Stomach (tissue), 9 donors: ENCODE data around the gene HDGF. TPM values are rescaled to one million over a fixed set of nuclear protein-coding genes. Genes with fewer than 3 reads are reported as not detected.
"Not testable (repeated sequence)": the region's sequence is repeated elsewhere in the genome, so short reads cannot be mapped to it uniquely, and the experiment has no call there.

Experiments
- DNase-seq, 2 donors: peaks; one replicate each; pipeline versions ENCODE4 v3.0.0 to v3.0.0-alpha.2; 2013 to 2019
- H3K27ac ChIP-seq, 5 donors: fragments of 200-600 bp in 4 of 5; sonication (generic) in 4 of 5; one replicate each; pipeline ENCODE4 v1.5.1; 2013 to 2019; ENCODE audit warnings: mild to moderate bottlenecking in 1 of 5, moderate library complexity in 1 of 5
- H3K27me3 ChIP-seq, 3 donors: fragments of 200-600 bp; sonication (generic); one replicate each; pipeline ENCODE4 v1.5.1; 2017 to 2019; ENCODE audit warnings: mixed run types in 1 of 3
- H3K36me3 ChIP-seq, 4 donors: fragments of 200-600 bp; sonication (generic); 1 replicate in 3 of 4; 2 replicates in 1 of 4; pipeline ENCODE4 v1.5.1; 2016 to 2019
- H3K4me1 ChIP-seq, 4 donors: fragments of 200-600 bp; sonication (generic); one replicate each; pipeline ENCODE4 v1.5.1; 2016 to 2019
- H3K4me3 ChIP-seq, 4 donors: fragments of 200-600 bp; sonication (generic) in 3 of 4; one replicate each; pipeline ENCODE4 v1.5.1; 2016 to 2019; ENCODE audit warnings: mild to moderate bottlenecking in 1 of 4
- H3K9me3 ChIP-seq, 4 donors: fragments of 200-600 bp; sonication (generic); one replicate each; pipeline ENCODE4 v1.5.1; 2016 to 2019
- EP300 ChIP-seq: sonication (generic); formaldehyde crosslinking; IDR thresholded peaks from one replicate; pipeline ENCODE4 v1.6.1; 2017; ENCODE audit warnings: antibody characterized with exemption
- POLR2A ChIP-seq, 4 donors: fragments of 450-650 bp; IDR thresholded peaks; one replicate each; pipeline ENCODE4 v1.6.1; 2016; ENCODE audit warnings: antibody characterized with exemption in 4 of 4, control low read depth in 2 of 4, mild to moderate bottlenecking in 1 of 4, moderate library complexity in 1 of 4
- POLR2AphosphoS5 ChIP-seq, 3 donors: sonication (generic); formaldehyde crosslinking; IDR thresholded peaks; one replicate each; pipeline ENCODE4 v1.6.1; 2016; ENCODE audit warnings: antibody characterized with exemption in 3 of 3
- WGBS, 5 donors: extraction: QIAGEN DNeasy Blood & Tissue Kit in 3 of 5; methylation state at CpG; one replicate each; pipeline versions ENCODE4 v1.1.5 to v1.1.7; 2013 to 2018; 5-methylcytosine and 5-hydroxymethylcytosine counted together
- intact Hi-C: fragments of 100-400 bp; cut with DNase I; formaldehyde crosslinking; loops from one replicate; pipeline ENCODE4 v1.15.1; 2023; ENCODE audit warnings: low total_unique reads
- polyA plus RNA-seq, 3 donors: library from polyadenylated mRNA; stranded (reverse); fragments of 200-250 nt; gene quantifications; one replicate each; pipeline ENCODE4 v1.2.3, GENCODE V29; 2013
- total RNA-seq, 5 donors: library from RNA; depleted of rRNA; stranded (reverse); fragments of >200 nt; gene quantifications; one replicate each; pipeline versions ENCODE4 v1.1.0 to v1.2.3, GENCODE V29; 2014 to 2016
- TF ChIP-seq, protein P1 (sequence below), 7 experiments: fragments of 450-650 bp in 4 of 7; fragments of 200-600 bp in 3 of 7; sonication (generic) in 3 of 7; IDR thresholded peaks; one replicate each; pipeline ENCODE4 v1.5.1; 2016 to 2019; ENCODE audit warnings: antibody characterized with exemption in 7 of 7, control low read depth in 2 of 7, mild to moderate bottlenecking in 1 of 7
- donor health status: healthy with polysubstance abuse.
- donor health status: Bipolar disorder and iron deficiency.
- donor health status: healthy.

Gene HDGF
- total and polyA plus RNA-seq, 8 donors, result 81.7 to 214 (median 161) TPM

DNA sequence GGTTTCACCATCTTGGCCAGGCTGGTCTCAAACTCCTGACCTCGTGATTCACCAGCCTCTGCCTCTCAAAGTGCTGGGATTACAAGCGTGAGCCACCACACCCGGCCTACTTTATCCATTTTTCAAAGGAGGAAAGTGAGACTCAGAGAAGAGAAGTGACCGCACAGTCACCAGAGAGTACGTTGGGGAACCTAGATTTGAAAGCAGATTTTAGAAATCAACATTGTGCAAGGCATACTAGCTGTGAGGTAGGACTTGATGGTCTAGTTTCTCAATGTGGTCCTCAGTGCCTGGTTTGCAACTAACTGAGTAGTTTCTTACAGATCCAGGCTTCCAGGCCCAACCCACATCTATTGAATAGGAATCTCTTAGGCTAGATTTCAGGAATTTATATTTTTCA lies 14.2 kb upstream of the HDGF start:
- Histone ChIP-seq H3K4me1 (peaks cover 23 to 43% (median 40%) of the 10 kb centered on the region in 4 donors), H3K36me3 (peaks cover 4 to 7% (median 5%) of the 10 kb centered on the region in 4 donors), H3K27me3 (no peaks in the 10 kb centered on the region), H3K9me3 (no peaks in the 10 kb centered on the region), H3K4me3 (peak overlapping the region in 2 of 4 donors; percentile 91 to 97), H3K27ac (no peak overlapping the region)
- TF ChIP-seq, protein P1, sequence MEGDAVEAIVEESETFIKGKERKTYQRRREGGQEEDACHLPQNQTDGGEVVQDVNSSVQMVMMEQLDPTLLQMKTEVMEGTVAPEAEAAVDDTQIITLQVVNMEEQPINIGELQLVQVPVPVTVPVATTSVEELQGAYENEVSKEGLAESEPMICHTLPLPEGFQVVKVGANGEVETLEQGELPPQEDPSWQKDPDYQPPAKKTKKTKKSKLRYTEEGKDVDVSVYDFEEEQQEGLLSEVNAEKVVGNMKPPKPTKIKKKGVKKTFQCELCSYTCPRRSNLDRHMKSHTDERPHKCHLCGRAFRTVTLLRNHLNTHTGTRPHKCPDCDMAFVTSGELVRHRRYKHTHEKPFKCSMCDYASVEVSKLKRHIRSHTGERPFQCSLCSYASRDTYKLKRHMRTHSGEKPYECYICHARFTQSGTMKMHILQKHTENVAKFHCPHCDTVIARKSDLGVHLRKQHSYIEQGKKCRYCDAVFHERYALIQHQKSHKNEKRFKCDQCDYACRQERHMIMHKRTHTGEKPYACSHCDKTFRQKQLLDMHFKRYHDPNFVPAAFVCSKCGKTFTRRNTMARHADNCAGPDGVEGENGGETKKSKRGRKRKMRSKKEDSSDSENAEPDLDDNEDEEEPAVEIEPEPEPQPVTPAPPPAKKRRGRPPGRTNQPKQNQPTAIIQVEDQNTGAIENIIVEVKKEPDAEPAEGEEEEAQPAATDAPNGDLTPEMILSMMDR (IDR thresholded peaks at IDR 0.05), result no peak
- TF ChIP-seq POLR2AphosphoS5 (IDR thresholded peaks at IDR 0.05) (no peak), EP300 (no peak), POLR2A (IDR thresholded peaks at IDR 0.05) (no peak)
- WGBS, 5 donors, result 89 to 93% (median 91%) methylated on average over 5 of the region's 5 CpGs
- no peak for DNase-seq
- intact Hi-C loops, result no loop called here

DNA sequence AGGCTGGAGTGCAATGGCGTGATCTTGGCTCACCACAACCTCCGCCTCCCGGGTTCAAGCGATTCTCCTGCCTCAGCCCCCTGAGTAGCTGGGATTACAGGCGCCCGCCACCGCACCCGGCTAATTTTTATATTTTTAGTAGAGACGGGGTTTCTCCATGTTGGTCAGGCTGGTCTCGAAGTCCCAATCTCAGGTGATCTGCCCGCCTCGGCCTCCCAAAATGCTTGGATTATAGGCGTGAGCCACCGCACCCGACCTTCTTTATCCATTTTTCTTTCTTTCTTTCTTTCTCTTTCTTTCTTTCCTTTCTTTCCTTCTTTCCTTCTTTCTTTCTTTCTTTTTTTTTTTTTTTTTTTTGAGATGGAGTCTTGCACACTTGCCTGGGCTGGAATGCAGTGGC lies 13.7 kb upstream of the HDGF start:
- H3K36me3 ChIP-seq, H3K27me3 ChIP-seq, DNase-seq, H3K9me3 ChIP-seq, intact Hi-C loops, H3K27ac ChIP-seq, H3K4me3 ChIP-seq: not testable (repeated sequence)
- 91 to 97% (median 97%) methylated on average over 14 to 15 of the region's 15 CpGs for WGBS, 5 donors
- peaks cover 17 to 37% (median 35%) of the 10 kb centered on the region in 4 donors for H3K4me1 ChIP-seq

DNA sequence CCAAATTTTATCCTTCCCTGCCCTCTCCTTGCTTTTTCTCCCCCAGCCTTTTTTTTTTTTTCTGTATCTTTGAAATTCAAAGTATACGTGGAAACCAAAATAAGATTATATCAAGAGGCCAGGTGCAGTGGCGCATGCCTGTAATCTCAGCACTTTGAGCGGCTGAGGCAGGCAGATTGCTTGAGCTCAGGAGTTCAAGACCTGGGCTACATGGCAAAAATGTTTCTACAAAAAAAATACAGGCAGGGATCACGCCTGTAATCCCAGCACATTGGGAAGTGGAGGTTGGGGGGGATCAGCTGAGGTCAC lies 9.3 kb upstream of the HDGF start:
- 58 to 68% (median 63%) methylated on average over 4 of the region's 4 CpGs for WGBS, 5 donors
- intact Hi-C loops, result no loop called here
- TF ChIP-seq POLR2A (IDR thresholded peaks at IDR 0.05) (no peak), POLR2AphosphoS5 (IDR thresholded peaks at IDR 0.05) (no peak), EP300 (no peak)
- TF ChIP-seq, protein P1 (IDR thresholded peaks at IDR 0.05), result no peak

DNA sequence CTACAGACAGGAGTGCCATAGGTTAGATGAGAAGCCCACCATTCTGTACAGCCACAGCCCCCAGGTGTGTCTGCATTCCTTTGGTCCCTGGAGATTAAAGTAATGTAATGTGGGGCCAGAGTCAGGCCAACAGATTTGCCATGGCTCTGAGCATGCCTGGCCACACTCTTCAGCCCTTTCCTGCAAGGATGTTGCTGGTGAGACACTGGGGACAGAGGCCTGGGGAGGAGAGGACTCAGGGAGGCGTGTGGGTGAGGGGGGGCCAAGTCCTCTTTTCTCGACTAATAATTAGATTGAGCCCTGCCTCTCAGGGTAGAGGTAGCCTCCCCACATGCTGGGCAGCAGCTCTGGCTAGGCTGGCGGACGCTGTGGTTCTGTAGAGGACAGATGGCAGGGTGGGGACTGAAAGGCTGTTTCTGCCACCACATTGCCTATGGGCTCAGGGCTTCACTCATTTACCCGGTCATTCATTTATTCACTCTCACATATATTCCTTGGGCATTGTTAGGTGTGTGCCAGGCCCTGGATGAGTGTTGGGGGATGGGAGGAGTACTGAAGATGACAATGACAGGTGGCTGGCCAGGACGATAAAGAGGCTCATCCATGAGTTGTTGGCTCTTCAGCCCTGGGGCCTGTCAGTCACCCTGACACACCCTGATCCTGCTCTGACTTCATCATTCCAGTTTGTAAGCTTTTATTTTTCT lies 8.8 kb upstream of the HDGF start:
- TF ChIP-seq POLR2A (IDR thresholded peaks at IDR 0.05) (no peak), EP300 (no peak), POLR2AphosphoS5 (IDR thresholded peaks at IDR 0.05) (no peak)
- TF ChIP-seq, protein P1 (IDR thresholded peaks at IDR 0.05), result no peak
- H3K4me3 ChIP-seq, result no peak overlapping the region
- no peaks in the 10 kb centered on the region for H3K9me3 ChIP-seq
- H3K36me3 ChIP-seq, result no peaks in the 10 kb centered on the region
- H3K4me1 ChIP-seq, result no peaks in the 10 kb centered on the region
- DNase-seq, result no peak
- intact Hi-C loops, result no loop called here
- H3K27me3 ChIP-seq, result no peaks in the 10 kb centered on the region
- 55 to 67% (median 65%) methylated on average over 6 of the region's 6 CpGs for WGBS, 5 donors
- H3K27ac ChIP-seq, result no peak overlapping the region

More for the DNA sequence above, 9.3 kb upstream of the HDGF start:
- Histone ChIP-seq H3K27me3 (no peaks in the 10 kb centered on the region), H3K4me1 (peaks cover 0 to 2% (median 2%) of the 10 kb centered on the region in 4 donors), H3K27ac (no peak overlapping the region), H3K4me3 (no peak overlapping the region), H3K9me3 (no peaks in the 10 kb centered on the region), H3K36me3 (no peaks in the 10 kb centered on the region)
- no peak for DNase-seq

DNA sequence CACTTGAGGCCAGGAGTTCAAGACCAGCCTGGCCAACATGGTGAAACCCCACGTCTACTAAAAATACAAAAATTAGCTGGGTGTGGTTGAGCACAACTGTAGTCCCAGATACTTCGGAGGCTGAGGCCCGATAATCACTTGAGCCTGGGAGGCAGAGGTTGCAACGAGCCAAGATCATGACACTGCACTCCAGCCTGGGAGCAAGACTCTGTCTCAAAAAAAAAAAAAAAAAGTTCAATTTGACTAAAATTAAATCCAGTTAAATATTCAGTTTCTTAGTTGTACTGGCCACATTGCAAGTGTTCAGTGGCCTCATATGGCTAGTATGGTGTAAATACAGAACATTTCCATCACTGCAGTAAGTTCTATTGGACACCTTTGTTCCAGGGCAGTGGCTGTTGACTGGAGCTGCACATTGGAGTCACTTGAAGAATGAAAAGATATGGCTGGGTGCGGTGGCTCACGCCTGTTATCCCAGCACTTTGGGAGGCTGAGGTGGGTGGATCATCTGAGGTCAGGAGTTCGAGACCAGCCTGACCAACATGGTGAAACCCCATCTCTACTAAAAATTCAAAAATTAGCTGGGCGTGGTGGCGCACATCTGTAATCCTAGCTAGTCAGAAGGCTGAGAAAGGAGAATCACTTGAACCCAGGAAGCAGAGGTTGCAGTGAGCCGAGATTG lies 6.2 kb upstream of the HDGF start:
- DNase-seq, H3K9me3 ChIP-seq, H3K36me3 ChIP-seq, H3K27ac ChIP-seq, H3K27me3 ChIP-seq, intact Hi-C loops, H3K4me3 ChIP-seq: not testable (repeated sequence)
- peaks cover 6 to 16% (median 9%) of the 10 kb centered on the region in 4 donors for H3K4me1 ChIP-seq
- 86 to 98% (median 92%) methylated on average over 10 of the region's 10 CpGs for WGBS, 5 donors
